Measurements from ENCODE around the gene BTBD9. TPM values are rescaled to one million over a fixed set of nuclear protein-coding genes. Genes with fewer than 3 reads are reported as not detected.

Gene BTBD9
- total and polyA plus RNA-seq, 2 donors (not counting 3 experiments of a cell fraction or from before 2014, with no cell fraction given), result 4.9 to 15.0 TPM

- Histone ChIP-seq H3K36me3 (ENCODE audit: control insufficient read depth in 2 of 2, extremely low read depth in 1 of 2, insufficient read depth in 2 of 2, low read length in 2 of 2) (peaks cover 0 to 1% of the 10 kb centered on the region in 2 experiments), H3K9me3 (replicated peaks; ENCODE audit: control insufficient read depth, insufficient read depth, low read length) (no peaks in the 10 kb centered on the region), H3K27me3 (ENCODE audit: control insufficient read depth in 2 of 2, insufficient read depth in 2 of 2, low read length in 2 of 2) (no peaks in the 10 kb centered on the region), H3K79me2 (ENCODE audit: control insufficient read depth, insufficient read depth, low read length) (no peaks in the 10 kb centered on the region), H3K9ac (replicated peaks; ENCODE audit: extremely low read depth, insufficient read depth, low read length) (no peak overlapping the region), H3K4me2 (ENCODE audit: insufficient read depth, low read length) (no peak overlapping the region), H3K9me1 (replicated peaks; ENCODE audit: control insufficient read depth, extremely low read depth, insufficient read depth, low read length) (no peaks in the 10 kb centered on the region), H3K4me3 (replicated peaks in 1 of 3; ENCODE audit: insufficient read depth in 1 of 3, low read depth in 1 of 3, low read length in 3 of 3) (no peak overlapping the region), H2AFZ (ENCODE audit: low read depth, low read length) (no peak overlapping the region), H3K4me1 (ENCODE audit: control insufficient read depth, extremely low read depth, insufficient read depth, low read length) (no peaks in the 10 kb centered on the region), H3K27ac (ENCODE audit: insufficient read depth, low read depth, low read length) (no peak overlapping the region), H4K20me1 (replicated peaks; ENCODE audit: control insufficient read depth, extremely low read depth, insufficient read depth, low read length) (no peaks in the 10 kb centered on the region)
- DNase-seq (ENCODE audit: low read depth, low spot score) (no peak), FAIRE-seq (no peak)
- intact Hi-C loops (cut with micrococcal nuclease) (no loop called here), dilution Hi-C loops (cut with MboI; ENCODE audit: extremely low pct_ligation_motif_present, low sequenced_read_pairs) (no loop called here)
- CTCF ChIA-PET, result no interaction called here
- POLR2A ChIA-PET, result no interaction called here
- no peak for TF ChIP-seq EZH2 (IDR thresholded peaks at IDR 0.05; ENCODE audit: borderline replicate concordance, low read depth, low read length, severe bottlenecking)
- TF ChIP-seq POLR2A (IDR thresholded peaks at IDR 0.05; ENCODE audit: low read depth, low read length), result no peak
- TF ChIP-seq FOS (IDR thresholded peaks at IDR 0.05; ENCODE audit: borderline replicate concordance, insufficient read depth, low read length), result no peak
- TF ChIP-seq MYC (IDR thresholded peaks at IDR 0.05; ENCODE audit: low read depth, low read length), result no peak
- no peak for TF ChIP-seq CTCF (IDR thresholded peaks at IDR 0.05; ENCODE audit: extremely low read depth in 1 of 2, insufficient read depth in 1 of 2, low read depth in 1 of 2, low read length in 2 of 2)
- TF ChIP-seq GATA2 (IDR thresholded peaks at IDR 0.05; ENCODE audit: insufficient read depth, insufficient read length, low read depth, low read length), result no peak
- TF ChIP-seq MAX (IDR thresholded peaks at IDR 0.05; ENCODE audit: insufficient read depth, insufficient read length), result no peak
- TF ChIP-seq POLR2AphosphoS5 (IDR thresholded peaks at IDR 0.05; ENCODE audit: insufficient read depth, low read depth, low read length), result no peak
- TF ChIP-seq JUN (IDR thresholded peaks at IDR 0.05; ENCODE audit: borderline replicate concordance, insufficient read depth, insufficient read length, low read depth), result no peak
- BruUV-seq (replicated peaks), result no TSS peak
Measured at GRCh38 chr6:38339914-38340313, 299.8 kb downstream of the BTBD9 start.

All from endothelial cell of umbilical vein (primary cell).